Esophagus mucosa (tissue), 1 donor: ENCODE measurements around the gene SAP30L. TPM values are rescaled to one million over a fixed set of nuclear protein-coding genes. Genes with fewer than 3 reads are reported as not detected.

ENCODE experiments used
- ATAC-seq: fragments of 200-7000 bp; cut with Tn5 transposase; one replicate; pipeline ENCODE4 v1.9.1; 2020
- total RNA-seq: library from RNA; stranded (reverse); gene quantifications from one replicate; pipeline ENCODE4 v1.2.4, GENCODE V29; 2023
- donor health status: DM: yes; HTN: yes; CAD: no.

The SAP30L gene
- total RNA-seq, 1 donor from 2014 or later: 19.4 TPM

DNA sequence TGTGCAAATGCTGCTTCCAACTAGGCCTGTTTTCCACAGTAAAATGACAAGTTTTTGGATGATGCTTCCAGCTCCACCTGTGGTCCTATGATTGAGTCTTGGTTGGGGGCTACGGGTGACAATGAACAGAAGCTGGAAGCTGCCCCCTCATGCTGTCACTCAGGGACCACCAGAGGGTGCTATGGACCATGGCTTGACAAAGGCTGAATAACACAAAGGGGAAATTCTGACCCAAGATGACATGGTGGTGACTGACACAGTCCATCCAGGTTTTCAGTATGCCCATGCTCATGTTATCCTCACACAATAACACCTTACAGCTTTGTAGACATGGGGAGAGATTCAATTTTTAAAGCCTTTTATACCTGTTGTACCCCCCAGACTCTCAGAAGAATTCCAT lies 23.9 kb upstream of the SAP30L start:
- ATAC-seq: no peak

DNA sequence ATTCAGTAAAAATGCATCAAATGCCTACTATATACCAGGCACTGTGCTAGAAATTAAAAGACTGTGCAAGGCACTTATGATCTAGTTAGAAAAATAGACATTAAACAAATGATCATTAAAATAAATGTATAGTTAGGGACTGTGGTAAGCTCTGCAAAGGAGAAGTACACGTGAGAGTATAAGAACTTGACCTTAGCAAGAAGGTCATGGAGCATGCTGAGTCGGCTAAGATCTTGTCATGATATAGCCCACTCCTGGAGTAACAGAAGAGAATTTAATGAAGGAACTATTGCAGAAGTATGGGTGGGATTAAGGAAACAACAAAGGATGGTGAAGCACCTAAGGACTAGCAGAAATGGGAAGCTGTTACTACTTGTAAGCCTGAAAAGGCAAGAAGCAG lies 23.5 kb upstream of the SAP30L start:
- ATAC-seq: no peak

DNA sequence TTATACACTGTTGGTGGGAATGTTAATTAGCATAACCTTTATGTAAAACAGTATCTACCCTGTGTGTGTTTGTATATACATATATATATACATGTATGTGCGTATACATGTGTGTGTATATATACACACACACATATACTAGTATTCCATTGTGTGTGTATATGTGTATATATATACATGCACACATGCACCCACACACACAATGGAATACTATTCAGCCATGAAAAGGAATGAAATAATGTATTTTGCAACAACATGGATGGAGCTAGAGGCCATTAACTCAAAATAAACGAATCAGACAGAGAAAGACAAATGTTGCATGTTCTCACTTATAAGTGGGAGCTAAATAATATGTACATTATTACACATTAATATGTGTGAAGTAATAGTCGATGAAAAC lies 17.6 kb upstream of the SAP30L start:
- ATAC-seq: no peak

DNA sequence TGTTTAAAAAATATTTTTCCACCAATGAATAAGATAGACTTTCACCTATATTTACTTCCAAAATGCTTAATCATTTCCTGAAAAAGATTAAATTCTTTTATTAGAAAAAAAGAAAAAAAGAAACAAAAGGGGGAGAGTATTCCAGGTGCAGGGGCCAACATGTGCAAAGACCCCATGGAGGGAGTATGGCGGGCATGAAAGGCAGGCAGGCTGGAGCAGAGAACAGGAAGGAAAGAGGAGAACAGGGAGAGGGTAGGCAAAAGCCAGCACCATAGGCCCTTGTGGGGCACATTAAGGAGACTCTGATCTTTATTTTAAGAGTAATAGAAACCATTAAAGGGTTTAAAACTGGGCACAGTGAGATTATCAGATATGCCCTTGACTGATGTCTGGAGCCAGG lies 16.5 kb upstream of the SAP30L start:
- ATAC-seq: no peak

DNA sequence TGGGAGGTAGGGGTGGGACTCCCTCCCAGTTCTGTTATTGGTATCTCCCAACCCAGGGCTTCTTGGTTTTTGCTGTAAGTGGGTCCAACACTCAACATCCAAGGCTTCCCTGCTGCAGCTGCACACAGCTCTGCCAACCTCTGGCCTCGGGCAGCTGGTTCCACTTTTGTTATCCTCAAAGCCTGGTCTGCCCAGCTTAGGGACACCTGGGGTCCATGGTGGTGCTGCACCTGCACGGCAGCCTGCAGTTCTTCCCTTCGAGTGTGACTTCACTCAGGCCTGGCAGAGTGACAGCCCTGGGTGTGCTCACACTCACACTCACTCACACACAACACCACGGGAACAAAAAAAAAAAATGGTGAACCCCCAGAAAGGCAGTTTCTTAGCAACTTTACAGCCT lies 15.3 kb upstream of the SAP30L start:
- ATAC-seq: no peak

DNA sequence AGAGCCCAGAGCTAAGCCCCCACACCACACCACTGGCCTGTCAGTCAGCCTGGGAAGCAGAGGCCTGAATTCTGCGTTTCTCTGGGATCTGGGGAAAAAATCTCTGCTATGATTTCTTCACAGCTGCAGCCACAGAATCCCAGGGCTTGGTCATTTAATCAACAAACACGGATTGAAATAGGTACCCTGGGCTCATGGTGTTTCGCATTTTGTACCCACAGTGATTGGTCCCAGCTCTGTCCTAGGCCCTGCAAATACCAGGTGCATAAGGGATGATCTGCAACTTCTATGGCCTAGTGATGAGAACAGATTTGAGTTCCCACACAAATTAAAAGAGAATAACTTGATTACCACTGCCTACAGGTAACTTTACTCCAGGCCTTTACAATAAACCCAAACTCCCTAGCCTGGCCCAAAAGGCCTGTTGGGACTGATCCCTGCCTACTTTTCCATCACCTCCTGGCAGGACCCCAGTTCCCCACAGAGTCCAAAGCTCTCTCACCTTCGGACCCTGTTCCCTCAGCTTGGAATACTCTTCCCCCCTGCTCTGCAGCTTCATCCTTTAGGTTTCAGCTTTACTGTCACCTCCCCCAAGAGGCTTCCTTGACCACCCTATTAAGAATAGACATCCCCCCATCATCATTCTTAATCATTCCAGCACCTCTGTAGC lies 14.7 kb upstream of the SAP30L start:
- ATAC-seq: no peak

DNA sequence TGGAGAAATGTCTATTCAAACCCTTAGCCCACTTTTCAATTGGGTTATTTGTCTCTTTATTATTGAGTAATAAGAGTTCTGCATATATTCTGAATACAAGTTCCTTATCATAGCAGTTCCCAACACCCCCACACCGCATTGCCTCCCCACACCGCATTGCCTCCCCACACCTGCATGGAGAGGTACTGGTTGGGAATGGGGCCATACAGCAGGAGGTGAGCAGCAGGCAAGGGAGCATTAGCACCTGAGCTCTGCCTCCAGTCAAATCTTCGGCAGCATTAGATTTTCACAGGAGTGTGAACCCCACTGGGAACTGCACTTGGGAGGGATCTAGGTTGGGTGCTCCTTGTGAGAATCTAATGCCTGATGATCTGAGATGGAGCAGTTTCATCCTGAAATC lies 10.6 kb upstream of the SAP30L start:
- no peak for ATAC-seq

DNA sequence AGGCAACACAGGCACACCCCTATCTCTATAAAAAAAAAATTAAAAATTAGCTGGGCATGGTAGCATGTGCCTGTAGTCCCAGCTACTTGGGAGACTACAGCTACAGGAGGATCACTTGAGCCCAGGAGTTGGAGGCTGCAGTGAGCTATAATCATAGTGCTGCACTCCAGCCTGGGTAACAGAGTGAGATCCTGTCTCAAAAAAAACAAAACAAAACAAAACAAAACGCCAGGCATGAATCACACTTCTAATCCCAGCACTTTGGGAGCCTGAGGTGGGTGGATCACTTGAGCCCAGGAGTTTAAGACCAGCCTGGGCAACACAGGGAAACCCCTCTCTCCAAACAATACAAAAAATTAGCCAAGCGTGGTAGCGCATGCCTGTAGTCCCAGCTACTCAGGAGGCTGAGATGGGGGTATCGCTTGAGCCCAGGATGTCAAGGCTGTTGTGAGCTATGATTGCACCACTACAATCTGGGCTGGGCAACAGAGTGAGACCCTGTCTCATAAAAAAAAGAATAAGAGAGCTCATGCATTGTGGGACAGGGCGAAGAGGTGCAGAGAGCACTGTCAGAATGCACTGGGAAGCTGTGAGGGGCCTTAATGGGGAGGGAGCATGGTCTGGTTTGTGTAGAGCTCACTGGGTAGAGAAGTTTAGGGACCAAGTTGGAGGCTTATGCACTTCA lies 8.4 kb upstream of the SAP30L start:
- no peak for ATAC-seq

DNA sequence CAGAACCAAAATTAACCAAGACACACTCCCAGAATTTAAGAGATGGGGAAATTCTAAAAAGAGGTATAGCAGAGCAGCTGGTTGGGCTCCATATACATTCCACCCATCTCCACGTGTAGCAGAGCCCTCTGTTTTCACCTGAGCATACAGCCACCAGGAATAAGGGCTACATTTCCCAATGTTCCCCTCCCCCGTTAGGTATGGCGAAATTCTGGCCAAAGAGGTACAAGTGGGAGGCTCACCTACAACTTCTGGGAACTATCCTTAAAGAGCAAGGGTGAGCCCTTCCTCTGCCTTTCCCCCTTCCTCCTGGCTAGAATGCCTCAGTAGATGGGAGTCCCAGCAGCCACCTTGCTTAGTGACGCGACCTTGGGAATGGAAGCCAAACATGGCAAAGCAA lies 5.3 kb upstream of the SAP30L start:
- no peak for ATAC-seq

DNA sequence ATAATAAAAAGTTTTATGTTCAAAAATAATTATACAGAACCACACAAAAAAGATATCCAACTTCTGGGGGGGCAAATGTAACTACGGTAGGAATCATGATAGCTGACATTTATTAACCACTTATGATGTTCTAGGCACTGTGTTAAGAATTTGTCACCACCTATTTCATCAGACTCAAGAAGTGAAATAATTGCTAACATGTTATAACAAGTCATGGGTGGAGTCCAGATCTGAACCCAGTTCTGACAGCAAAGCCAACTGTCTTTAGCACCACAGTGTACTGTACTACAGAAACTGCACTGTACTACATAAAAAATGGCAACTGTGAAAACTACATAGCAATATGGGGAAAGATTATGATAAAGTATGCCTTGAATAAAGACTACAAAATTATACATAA lies 3.0 kb upstream of the SAP30L start:
- ATAC-seq: peak; percentile 66

DNA sequence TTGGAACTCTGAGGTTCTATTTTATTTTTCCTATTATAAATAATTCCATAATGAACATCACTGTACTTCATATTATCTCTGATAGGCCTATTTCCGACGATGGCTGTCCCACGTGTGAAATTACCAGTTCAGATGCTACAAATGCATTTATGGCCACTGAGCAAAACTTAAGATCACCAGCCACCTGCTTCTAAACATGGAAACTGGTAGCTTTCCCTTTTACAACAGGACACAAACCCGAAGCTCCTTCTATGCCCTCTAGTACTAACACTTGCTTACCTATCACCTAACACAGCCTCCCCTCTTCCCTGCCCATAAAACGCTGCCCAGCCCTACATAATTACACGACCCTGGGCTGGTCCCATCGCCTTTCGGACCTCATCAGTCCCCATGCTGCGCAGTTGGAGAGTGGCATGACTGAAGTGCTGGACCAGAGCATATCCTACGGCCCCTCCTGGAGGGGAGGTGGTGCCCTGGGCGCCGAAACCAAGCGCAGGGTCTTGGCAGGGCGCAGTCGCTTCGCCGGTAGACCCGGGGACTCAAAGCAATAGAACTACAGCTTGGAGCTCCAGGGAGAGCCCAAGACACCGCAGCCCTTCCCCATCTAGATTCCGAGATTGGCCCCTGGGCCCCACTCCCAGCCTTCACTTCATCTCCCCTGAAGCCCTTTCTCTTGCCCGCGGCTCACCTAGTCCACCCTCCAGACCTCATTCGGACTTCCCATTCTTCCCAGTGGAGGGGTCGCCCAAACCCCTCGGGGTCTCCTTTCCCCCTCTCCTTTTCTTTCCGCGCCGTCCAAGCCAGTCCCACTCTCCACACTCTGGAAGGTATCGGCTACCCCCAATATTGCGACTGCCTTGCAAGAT lies 1.0 kb upstream of the SAP30L start:
- ATAC-seq: no peak

DNA sequence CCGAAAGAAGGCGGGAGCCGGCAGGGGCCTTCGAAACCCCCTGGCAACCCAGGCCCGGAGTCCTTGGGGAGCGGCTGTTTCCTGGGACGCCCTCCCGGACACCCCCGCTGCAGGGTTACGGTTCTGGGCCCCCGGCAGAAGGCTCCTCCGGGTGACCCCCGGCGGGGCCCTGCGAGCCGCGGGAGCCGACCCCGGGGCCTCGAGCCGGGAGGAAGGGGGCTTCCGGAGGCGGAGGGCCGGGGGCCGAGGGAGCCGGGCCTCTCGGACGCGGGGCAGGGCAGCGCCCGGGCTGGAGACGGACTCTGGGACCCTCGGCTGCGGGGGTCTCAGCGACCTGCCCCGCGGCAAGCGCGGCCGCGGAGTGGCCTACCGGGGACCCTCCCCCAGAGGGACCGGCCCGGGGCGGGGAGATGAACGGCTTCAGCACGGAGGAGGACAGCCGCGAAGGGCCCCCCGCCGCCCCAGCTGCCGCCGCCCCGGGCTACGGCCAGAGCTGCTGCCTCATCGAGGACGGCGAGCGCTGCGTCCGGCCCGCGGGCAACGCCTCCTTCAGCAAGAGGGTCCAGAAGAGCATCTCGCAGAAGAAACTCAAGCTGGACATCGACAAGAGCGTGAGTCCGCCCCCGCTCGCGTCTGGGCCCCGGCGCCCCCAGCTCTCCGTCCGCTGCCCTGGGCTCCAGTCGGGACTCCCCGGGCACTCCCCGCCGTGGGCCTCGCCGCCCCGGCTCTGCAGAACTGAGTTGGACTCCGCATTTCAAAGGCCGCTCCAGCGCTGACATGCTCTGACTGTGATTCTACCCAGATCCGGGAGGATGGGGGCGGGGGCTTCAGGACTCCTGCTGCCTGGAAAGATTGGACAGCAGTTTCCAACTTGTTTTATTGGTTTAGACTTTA lies 645 bp downstream of the SAP30L start:
- no peak for ATAC-seq

DNA sequence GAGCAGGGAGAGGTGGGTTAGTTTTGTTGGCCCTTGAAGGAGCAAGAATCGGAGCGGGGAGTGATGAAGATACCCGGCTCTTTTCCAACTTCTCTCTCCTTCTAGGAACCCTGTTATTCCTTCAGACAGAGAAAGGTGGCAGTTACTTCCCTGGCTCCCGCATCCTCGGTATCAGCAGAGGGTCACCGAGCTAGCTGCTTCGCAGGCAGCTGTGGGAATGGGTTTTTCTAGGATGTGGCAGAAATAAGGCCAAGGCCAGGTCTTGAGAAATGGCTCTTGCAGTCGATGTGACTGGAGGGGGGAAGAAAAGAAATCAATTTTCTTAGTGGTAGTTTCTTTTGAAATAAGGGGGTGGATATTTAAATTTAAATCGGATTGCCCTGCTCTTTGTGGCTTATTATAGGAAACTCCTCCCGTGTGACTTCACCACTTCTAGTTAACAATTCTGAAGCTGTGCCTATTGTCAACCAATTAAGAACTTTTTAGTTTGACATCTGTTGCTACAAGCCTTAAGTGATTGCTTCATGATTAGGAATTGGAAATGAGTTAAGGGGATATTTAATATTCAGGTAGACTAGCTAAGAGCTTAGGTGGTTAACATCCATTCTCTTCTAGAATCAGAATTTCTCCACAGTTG lies 1.4 kb downstream of the SAP30L start:
- no peak for ATAC-seq

DNA sequence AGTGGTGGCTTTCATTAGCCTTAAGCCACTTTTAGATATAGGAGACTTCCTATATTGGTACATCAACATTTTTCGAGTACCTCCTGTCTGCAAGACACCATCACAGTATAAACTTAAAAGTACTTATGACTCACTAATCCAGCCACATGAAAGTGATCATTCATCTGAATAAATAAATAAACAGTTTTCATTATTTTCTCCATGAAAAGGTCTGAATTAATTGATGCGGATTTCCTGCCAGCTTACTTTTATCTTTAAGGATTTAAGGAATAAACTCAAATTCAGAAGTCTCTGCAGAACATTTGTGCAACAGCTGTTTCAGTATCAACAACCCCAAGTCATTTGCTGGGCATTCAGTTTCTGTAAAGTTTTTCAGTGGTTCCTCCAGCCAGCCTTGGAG lies 4.0 kb downstream of the SAP30L start:
- no peak for ATAC-seq

DNA sequence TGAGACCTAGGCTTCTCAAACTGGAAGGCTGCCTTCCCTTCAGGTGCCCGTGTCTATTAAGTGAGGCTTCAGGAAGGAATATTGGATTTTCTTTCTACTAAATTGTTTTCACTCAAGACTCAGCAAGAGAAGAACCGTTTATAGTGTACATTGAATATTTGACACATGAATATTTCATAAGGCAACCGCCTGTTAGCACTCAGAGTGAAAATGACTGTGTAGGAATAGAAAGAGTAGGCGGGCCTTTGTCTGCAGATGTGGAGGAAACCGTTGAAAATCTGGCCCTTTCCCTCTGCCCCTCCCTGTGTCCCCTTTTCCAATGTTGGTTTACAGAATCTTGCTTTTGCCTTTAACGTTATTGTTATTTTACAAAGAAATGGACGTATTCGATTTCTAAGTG lies 6.2 kb downstream of the SAP30L start:
- ATAC-seq: no peak

DNA sequence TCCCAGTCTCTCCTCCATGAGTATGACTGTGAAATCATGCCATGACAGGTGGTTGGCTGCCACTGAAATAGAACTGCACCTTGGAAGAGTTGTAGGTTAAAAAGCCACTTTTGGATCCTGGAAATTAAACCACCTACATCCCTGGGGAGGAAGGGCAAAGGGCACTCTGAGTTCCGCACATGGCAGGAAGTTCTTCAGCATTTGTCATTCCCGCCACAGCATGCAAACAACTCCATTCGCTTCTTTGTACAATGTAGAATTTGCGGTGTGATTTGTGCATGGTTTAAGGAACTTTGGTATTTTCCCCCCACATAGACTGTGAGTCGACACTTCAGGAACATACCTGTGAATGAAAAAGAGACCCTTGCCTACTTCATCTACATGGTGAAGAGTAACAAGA lies 9.8 kb downstream of the SAP30L start:
- no peak for ATAC-seq

DNA sequence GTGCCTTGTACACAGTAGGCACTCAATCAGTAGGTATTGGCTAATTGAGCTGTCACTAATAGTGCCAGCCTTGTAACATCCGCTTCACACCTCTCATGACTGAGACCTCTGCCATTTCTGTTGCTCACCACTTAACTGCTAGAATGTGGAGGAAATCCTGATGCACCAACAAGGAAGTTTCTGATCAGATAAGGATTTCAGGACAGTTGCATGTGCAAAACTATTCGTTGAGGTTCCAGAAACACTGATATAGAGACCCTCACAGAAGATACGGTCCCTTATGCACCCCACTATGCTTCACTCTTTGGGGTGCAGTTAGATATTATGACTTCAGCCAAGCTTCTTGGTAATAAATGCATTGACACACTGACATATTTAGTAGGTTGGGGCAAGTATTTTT lies 10.7 kb downstream of the SAP30L start:
- ATAC-seq: no peak

DNA sequence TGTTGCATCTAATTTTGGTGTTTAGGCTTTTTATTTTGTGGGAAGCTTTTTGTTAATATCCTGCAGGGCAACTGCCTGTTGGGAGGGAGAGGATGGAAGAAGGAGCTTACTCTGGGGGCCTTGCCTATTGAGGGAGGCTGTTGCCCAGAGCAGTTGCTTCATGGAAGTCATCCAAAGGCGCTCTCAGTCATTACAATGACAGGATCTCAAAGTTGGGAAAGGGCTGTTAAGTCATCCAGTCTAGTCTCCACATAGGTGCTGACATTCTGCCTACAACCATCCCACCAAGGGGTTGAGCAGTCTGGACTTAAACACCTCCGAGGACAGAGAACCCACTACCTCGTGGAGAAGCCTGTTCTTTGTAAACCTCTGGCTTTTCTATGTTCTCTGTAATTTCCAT lies 13.2 kb downstream of the SAP30L start:
- no peak for ATAC-seq

DNA sequence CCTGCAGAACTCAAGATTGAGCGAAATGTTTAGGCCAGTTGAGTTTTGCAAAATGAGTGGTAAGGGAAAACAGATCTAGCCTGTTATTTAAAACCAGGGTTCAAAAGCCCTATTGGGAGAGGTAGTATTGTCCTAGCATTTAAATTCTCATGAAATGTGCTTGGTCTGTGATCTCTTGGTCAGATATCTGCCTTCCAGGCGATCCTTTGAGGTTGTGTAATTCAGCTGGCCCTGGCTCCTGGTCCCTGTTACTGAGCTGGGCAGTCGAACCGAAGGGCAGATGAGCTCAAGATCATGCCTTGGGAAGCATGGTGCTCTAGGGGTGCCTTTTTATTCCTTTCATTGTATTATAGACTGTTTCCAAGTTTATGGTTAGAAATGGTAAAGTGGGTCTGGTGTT lies 14.4 kb downstream of the SAP30L start:
- ATAC-seq: no peak

DNA sequence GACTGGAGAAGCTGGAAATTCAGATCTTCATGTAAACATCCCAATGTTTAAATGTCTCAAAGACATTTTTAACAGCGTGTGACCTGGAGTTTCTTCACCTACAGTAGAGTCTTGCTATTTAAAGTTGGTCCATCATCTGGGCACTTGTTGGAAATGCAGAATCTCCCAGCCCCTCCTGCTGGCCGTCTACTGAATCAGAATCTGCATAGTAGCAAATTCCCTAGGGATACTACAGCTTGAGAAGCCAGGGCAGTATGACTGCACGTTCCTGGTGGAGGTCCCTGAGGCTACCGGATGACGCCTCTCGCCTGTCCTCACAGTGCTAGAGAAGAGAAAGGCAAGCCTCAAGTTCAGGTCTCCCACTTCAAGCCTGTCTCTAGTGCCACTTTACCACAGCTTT lies 15.7 kb downstream of the SAP30L start:
- ATAC-seq: no peak

DNA sequence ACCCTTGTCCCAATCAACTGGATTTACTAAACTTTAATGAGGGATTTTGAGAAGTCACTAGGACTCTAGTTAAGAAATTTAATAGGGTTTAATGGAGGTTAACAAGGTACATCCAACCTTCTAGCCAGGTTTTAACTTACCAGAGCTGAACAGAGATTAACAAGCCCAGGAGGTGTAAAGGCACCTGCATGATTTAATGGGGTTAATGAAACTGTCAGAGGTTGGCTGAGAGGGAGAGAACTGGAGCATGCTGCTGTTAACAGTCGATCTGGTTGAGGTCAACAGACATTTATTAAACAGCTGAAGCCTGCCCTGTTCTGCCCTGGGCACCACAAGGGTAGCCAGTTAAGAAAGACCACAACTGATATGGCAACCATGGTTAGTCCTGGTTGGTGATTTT lies 18.6 kb downstream of the SAP30L start:
- ATAC-seq: no peak

DNA sequence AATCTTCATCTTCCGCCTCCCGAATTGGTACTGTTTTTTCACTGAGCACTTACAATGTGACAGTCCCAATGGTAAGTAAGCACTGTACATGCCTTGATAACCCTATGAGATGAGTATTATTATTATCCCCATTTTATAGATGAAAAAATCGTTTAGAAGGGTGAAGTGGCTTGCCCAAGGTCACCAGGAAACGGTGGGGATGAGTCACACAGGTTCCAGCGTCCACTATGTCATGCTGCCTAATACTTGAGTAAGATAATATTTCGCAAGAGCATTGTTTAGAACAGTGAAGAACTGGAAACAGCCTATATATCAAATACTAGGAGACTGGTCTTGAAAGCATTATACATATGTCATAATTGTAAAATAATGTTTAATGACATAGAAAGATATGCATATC lies 19.4 kb downstream of the SAP30L start:
- ATAC-seq: peak; percentile 74
